Small intestine (tissue), 7 donors: ENCODE results near the gene PLCH1. TPM values are rescaled to one million over a fixed set of nuclear protein-coding genes. Genes with fewer than 3 reads are reported as not detected.

Experiments used
- DNase-seq, 2 donors: peaks; one replicate each; pipeline versions ENCODE4 v3.0.0 to v3.0.0-alpha.2; 2013
- FAIRE-seq: peaks from 2 replicates; lab custom pipeline; 2012; peaks lifted over from hg19 to GRCh38; lab: Jason Lieb, UNC
- H3K27ac ChIP-seq, 3 donors: one replicate each; pipeline ENCODE4 v1.5.1; 2013; ENCODE audit warnings: low read length in 2 of 3, mild to moderate bottlenecking in 2 of 3, control low read depth in 1 of 3, inconsistent platforms in 1 of 3, low read depth in 1 of 3, moderate library complexity in 1 of 3
- H3K27me3 ChIP-seq, 3 donors: one replicate each; pipeline ENCODE4 v1.6.1; 2013; ENCODE audit warnings: low read length in 3 of 3, inconsistent platforms in 1 of 3; ENCODE audit not compliant: control insufficient read depth in 3 of 3, insufficient read depth in 3 of 3
- H3K36me3 ChIP-seq, 3 donors: one replicate each; pipeline ENCODE4 v1.6.1; 2013; ENCODE audit warnings: low read length in 3 of 3, inconsistent platforms in 1 of 3, low read depth in 1 of 3, mild to moderate bottlenecking in 1 of 3, moderate library complexity in 1 of 3; ENCODE audit not compliant: control insufficient read depth in 3 of 3, insufficient read depth in 2 of 3
- H3K4me1 ChIP-seq, 3 donors: one replicate each; pipeline ENCODE4 v1.6.1; 2013; ENCODE audit warnings: low read length in 2 of 3, inconsistent platforms in 1 of 3, low read depth in 1 of 3, mild to moderate bottlenecking in 1 of 3, moderate library complexity in 1 of 3; ENCODE audit not compliant: control insufficient read depth in 3 of 3, insufficient read depth in 2 of 3
- H3K4me3 ChIP-seq, 3 donors: one replicate each; pipeline ENCODE4 v1.5.1; 2013; ENCODE audit warnings: low read length in 3 of 3, control low read depth in 1 of 3, inconsistent platforms in 1 of 3, low read depth in 1 of 3, mild to moderate bottlenecking in 1 of 3, moderate library complexity in 1 of 3
- H3K9me3 ChIP-seq, 2 donors: one replicate each; pipeline ENCODE4 v1.6.1; 2013; ENCODE audit warnings: low read depth in 1 of 2, low read length in 1 of 2; ENCODE audit not compliant: control insufficient read depth in 2 of 2, insufficient read depth in 1 of 2
- WGBS, 3 donors: extraction: QIAGEN DNeasy Blood & Tissue Kit; methylation state at CpG; one replicate each; pipeline ENCODE4 v1.1.7; 2013; 5-methylcytosine and 5-hydroxymethylcytosine counted together
- polyA plus RNA-seq, 4 donors: library from polyadenylated mRNA; stranded (reverse) in 3 of 4; unstranded in 1 of 4; fragments of 200-250 nt in 3 of 4; fragments of 120-200 nt in 1 of 4; gene quantifications; one replicate each; pipeline versions ENCODE4 v1.2.1 to v1.2.3, GENCODE V29; 2013
- donor health status: healthy with polysubstance abuse.
- donor health status: control.
- donor health status: control.
- donor health status: Bipolar disorder and iron deficiency.
- donor health status: healthy.

Gene PLCH1
- polyA plus RNA-seq, 4 donors, result 1.4 to 9.7 (median 2.8) TPM

- WGBS, 3 donors, result 64 to 72% (median 65%) methylated on average over 2 of the region's 2 CpGs
Observed at GRCh38 chr3:155683344-155683720, 61.5 kb downstream of the PLCH1 start.

GRCh38 chr3:155682426-155683343, 62.2 kb downstream of the PLCH1 start:
- DNase-seq, result no peak
- Histone ChIP-seq H3K4me3 (no peak overlapping the region), H3K36me3 (no peaks in the 10 kb centered on the region), H3K27me3 (no peaks in the 10 kb centered on the region), H3K9me3 (no peaks in the 10 kb centered on the region), H3K4me1 (peaks cover 0 to 8% (median 3%) of the 10 kb centered on the region in 3 donors), H3K27ac (no peak overlapping the region)
- WGBS, 3 donors, result 73 to 86% (median 77%) methylated on average over 3 of the region's 3 CpGs
- no peak for FAIRE-seq

More at GRCh38 chr3:155683344-155683720, 61.5 kb downstream of the PLCH1 start:
- no peak for DNase-seq
- Histone ChIP-seq H3K27ac (no peak overlapping the region), H3K4me3 (no peak overlapping the region), H3K27me3 (no peaks in the 10 kb centered on the region), H3K36me3 (no peaks in the 10 kb centered on the region), H3K9me3 (no peaks in the 10 kb centered on the region), H3K4me1 (peaks cover 0 to 8% (median 3%) of the 10 kb centered on the region in 3 donors)
- FAIRE-seq, result no peak

- Histone ChIP-seq H3K4me3 (peak overlapping the region in 2 of 3 donors; percentile 39 to 42), H3K36me3 (no peaks in the 10 kb centered on the region), H3K27ac (peak overlapping the region in 1 of 3 donors; percentile 31), H3K4me1 (peaks cover 0 to 22% (median 0%) of the 10 kb centered on the region in 3 donors), H3K27me3 (no peaks in the 10 kb centered on the region), H3K9me3 (no peaks in the 10 kb centered on the region)
- DNase-seq (peak; percentile 55 to 62), FAIRE-seq (no peak)
- WGBS, 3 donors, result 6 to 34% (median 19%) methylated on average over 14 of the region's 14 CpGs
Observed at GRCh38 chr3:155676252-155676981, 68.5 kb downstream of the PLCH1 start.

- Histone ChIP-seq H3K4me3 (no peak overlapping the region), H3K27me3 (no peaks in the 10 kb centered on the region), H3K9me3 (no peaks in the 10 kb centered on the region), H3K4me1 (peaks cover 0 to 22% (median 2%) of the 10 kb centered on the region in 3 donors), H3K36me3 (no peaks in the 10 kb centered on the region), H3K27ac (no peak overlapping the region)
- DNase-seq (no peak), FAIRE-seq (no peak)
- 94 to 97% (median 95%) methylated on average over 1 of the region's 1 CpG for WGBS, 3 donors
Observed at GRCh38 chr3:155675094-155675493, 69.8 kb downstream of the PLCH1 start.

- H3K27ac ChIP-seq, result no peak overlapping the region
- DNase-seq (no peak), FAIRE-seq (no peak)
- no peaks in the 10 kb centered on the region for H3K27me3 ChIP-seq
- H3K36me3 ChIP-seq, result no peaks in the 10 kb centered on the region
- H3K4me3 ChIP-seq, result no peak overlapping the region
- H3K4me1 ChIP-seq, result peaks cover 0 to 22% (median 2%) of the 10 kb centered on the region in 3 donors
- 80 to 91% (median 90%) methylated on average over 4 of the region's 4 CpGs for WGBS, 3 donors
- H3K9me3 ChIP-seq, result no peaks in the 10 kb centered on the region
Observed at GRCh38 chr3:155673421-155673820, 71.5 kb downstream of the PLCH1 start.

- H3K4me3 ChIP-seq, result no peak overlapping the region
- 69 to 91% (median 88%) methylated on average over 2 of the region's 2 CpGs for WGBS, 3 donors
- DNase-seq (no peak), FAIRE-seq (no peak)
- no peak overlapping the region for H3K27ac ChIP-seq
- H3K4me1 ChIP-seq, result peaks cover 2 to 26% (median 2%) of the 10 kb centered on the region in 3 donors
- H3K9me3 ChIP-seq, result no peaks in the 10 kb centered on the region
- no peaks in the 10 kb centered on the region for H3K36me3 ChIP-seq
- no peaks in the 10 kb centered on the region for H3K27me3 ChIP-seq
Observed at GRCh38 chr3:155670335-155670734, 74.5 kb downstream of the PLCH1 start.

GRCh38 chr3:155667988-155668387, 76.9 kb downstream of the PLCH1 start:
- DNase-seq (no peak), FAIRE-seq (no peak)
- H3K27me3 ChIP-seq, result no peaks in the 10 kb centered on the region
- 62 to 74% (median 73%) methylated on average over 2 of the region's 2 CpGs for whole genome bisulfite sequencing, 3 donors
- no peaks in the 10 kb centered on the region for H3K36me3 ChIP-seq
- H3K9me3 ChIP-seq, result no peaks in the 10 kb centered on the region
- H3K4me3 ChIP-seq, result no peak overlapping the region
- H3K27ac ChIP-seq, result no peak overlapping the region
- peaks cover 7 to 38% (median 8%) of the 10 kb centered on the region in 3 donors for H3K4me1 ChIP-seq

- no peaks in the 10 kb centered on the region for H3K9me3 ChIP-seq
- no peak overlapping the region for H3K4me3 ChIP-seq
- H3K27me3 ChIP-seq, result no peaks in the 10 kb centered on the region
- 14 to 38% (median 26%) methylated on average over 4 of the region's 4 CpGs for WGBS, 3 donors
- FAIRE-seq, result no peak
- peak overlapping the region; percentile 67 to 79 (median 71) for H3K27ac ChIP-seq
- H3K4me1 ChIP-seq, result peaks cover 7 to 40% (median 8%) of the 10 kb centered on the region in 3 donors
- peak; percentile 73 to 86 for DNase-seq
- H3K36me3 ChIP-seq, result no peaks in the 10 kb centered on the region
Observed at GRCh38 chr3:155664925-155665695, 79.8 kb downstream of the PLCH1 start.
